GM19397 (cell line): ENCODE measurements around the gene EPHB1.
"Not testable (repeated sequence)": the region's sequence is repeated elsewhere in the genome, so short reads cannot be mapped to it uniquely, and the experiment has no call there.

Source experiments
- ATAC-seq: cut with Tn5 transposase; IDR thresholded peaks from one replicate; pipeline ENCODE4 v1.9.1; 2021; ENCODE audit warnings: mild to moderate bottlenecking, moderate library complexity; ENCODE audit not compliant: unreplicated experiment

The EPHB1 gene

GRCh38 chr3:134938029-134938525 lies 143.0 kb downstream of the EPHB1 start:
- ATAC-seq: no peak

GRCh38 chr3:134939978-134940377 lies 144.9 kb downstream of the EPHB1 start:
- no peak for ATAC-seq

GRCh38 chr3:134941820-134942219 lies 146.8 kb downstream of the EPHB1 start:
- ATAC-seq: no peak

- ATAC-seq: no peak
Measured at GRCh38 chr3:134944429-134944828, 149.4 kb downstream of the EPHB1 start.

- ATAC-seq: no peak
Measured at GRCh38 chr3:134949150-134949549, 154.1 kb downstream of the EPHB1 start.

- no peak for ATAC-seq
Measured at GRCh38 chr3:134952371-134952770, 157.3 kb downstream of the EPHB1 start.

- ATAC-seq: no peak
Measured at GRCh38 chr3:134955874-134956273, 160.8 kb downstream of the EPHB1 start.

GRCh38 chr3:134956395-134956794 lies 161.3 kb downstream of the EPHB1 start:
- peak; percentile 70 for ATAC-seq

GRCh38 chr3:134956844-134957243 lies 161.8 kb downstream of the EPHB1 start:
- peak; percentile 18 for ATAC-seq

GRCh38 chr3:134959516-134959915 lies 164.5 kb downstream of the EPHB1 start:
- ATAC-seq: no peak

- no peak for ATAC-seq
Measured at GRCh38 chr3:134964226-134964625, 169.2 kb downstream of the EPHB1 start.

- ATAC-seq: no peak
Measured at GRCh38 chr3:134965865-134966481, 170.9 kb downstream of the EPHB1 start.

- ATAC-seq: no peak
Measured at GRCh38 chr3:134970895-134971294, 175.8 kb downstream of the EPHB1 start.

GRCh38 chr3:134971306-134971705 lies 176.2 kb downstream of the EPHB1 start:
- no peak for ATAC-seq

- ATAC-seq: not testable (repeated sequence)
Measured at GRCh38 chr3:134971907-134972306, 176.8 kb downstream of the EPHB1 start.

GRCh38 chr3:134972836-134973455 lies 177.9 kb downstream of the EPHB1 start:
- no peak for ATAC-seq

GRCh38 chr3:134974624-134975023 lies 179.6 kb downstream of the EPHB1 start:
- ATAC-seq: no peak

GRCh38 chr3:134976948-134977347 lies 181.9 kb downstream of the EPHB1 start:
- ATAC-seq: no peak

- ATAC-seq: no peak
Measured at GRCh38 chr3:134978658-134979057, 183.6 kb downstream of the EPHB1 start.

GRCh38 chr3:134985864-134986715 lies 191.0 kb downstream of the EPHB1 start:
- ATAC-seq: no peak

- ATAC-seq: no peak
Measured at GRCh38 chr3:134988666-134989065, 193.6 kb downstream of the EPHB1 start.

- no peak for ATAC-seq
Measured at GRCh38 chr3:134991003-134991402, 195.9 kb downstream of the EPHB1 start.
